ENCODE data around the gene YDJC. TPM values are rescaled to one million over a fixed set of nuclear protein-coding genes. Genes with fewer than 3 reads are reported as not detected.
A peak's percentile ranks its signal among the peaks of the same experiment; 100 is the strongest.

YDJC gene
- total and polyA plus RNA-seq, 9 of the 15 experiments (the other 6 are each of a cell fraction or from before 2014, with no cell fraction given) = 13.5 to 871 (median 164) TPM

GRCh38 chr22:21611210-21611977, 18.4 kb downstream of the YDJC start (continued):
- TF ChIP-seq NFXL1 (CRISPR knock-in tag; IDR thresholded peaks at IDR 0.05) (no peak), YY1 (IDR thresholded peaks at IDR 0.05; ENCODE audit: borderline replicate concordance in 1 of 3, control insufficient read depth in 1 of 3, extremely low read depth in 1 of 3, insufficient read depth in 3 of 3, insufficient read length in 1 of 3, insufficient replicate concordance in 2 of 3, low read depth in 1 of 3, low read length in 2 of 3) (no peak), SP2 (IDR thresholded peaks at IDR 0.05; ENCODE audit: extremely low read depth, low read depth, low read length, poor library complexity, severe bottlenecking) (no peak), HOMEZ (CRISPR knock-in tag; IDR thresholded peaks at IDR 0.05) (no peak), TFE3 (CRISPR knock-in tag; IDR thresholded peaks at IDR 0.05) (no peak), ZBTB33 (CRISPR knock-in tag; IDR thresholded peaks at IDR 0.05) (no peak), ASH1L (IDR thresholded peaks at IDR 0.05; ENCODE audit: borderline replicate concordance, low read depth, partially characterized antibody) (no peak), ZC3H11A (IDR thresholded peaks at IDR 0.05; ENCODE audit: low read depth, low read length) (no peak), HINFP (tag; conservative IDR thresholded peaks at IDR 0.05; ENCODE audit: low read depth) (no peak), TFAP4 (CRISPR knock-in tag; IDR thresholded peaks at IDR 0.05; ENCODE audit: borderline replicate concordance) (no peak), ZBTB26 (CRISPR knock-in tag; IDR thresholded peaks at IDR 0.05) (peak; percentile 97), TAF15 (IDR thresholded peaks at IDR 0.05; ENCODE audit: low read depth, low read length) (no peak), NR2C1 (IDR thresholded peaks at IDR 0.05) (no peak), NR2C1 (tag; IDR thresholded peaks at IDR 0.05) (no peak)

All from K562 (cell line).